Measurements from ENCODE around the gene RPL7L1.

GRCh38 chr6:42932412-42932811 lies 53.0 kb downstream of the RPL7L1 start:
- no peak for TF ChIP-seq CTCF (IDR thresholded peaks at IDR 0.05)
- no peak for TF ChIP-seq POLR2A (IDR thresholded peaks at IDR 0.05)

Measured in thyroid gland (tissue), 4 donors.